ENCODE results near the gene ECE2.

Gene ECE2

GRCh38 chr3:184275961-184276910 is at the start of gene ECE2:
Gene ECE2 (plus strand): TSS chr3:184276022. CDS start chr3:184276154, 132 bp downstream.
- no peak within 1 kb of the TSS for H3K27ac ChIP-seq
- no peak for DNase-seq (ENCODE audit: low read depth, low spot score)

- DNase-seq (ENCODE audit: low read depth, low spot score) = no peak
- no peak overlapping the region for H3K27ac ChIP-seq
These were observed 48.3 kb upstream of the ECE2 start for GRCh38 chr3:184227481-184227935.

- no peak for DNase-seq (ENCODE audit: low read depth, low spot score)
These were observed 47.3 kb upstream of the ECE2 start for GRCh38 chr3:184228376-184229137.

GRCh38 chr3:184229394-184230080 is 46.3 kb upstream of the ECE2 start, which contains the start of gene VWA5B2:
Gene VWA5B2 (plus strand): TSS chr3:184229585. CDS start chr3:184230529, 944 bp downstream.
- DNase-seq (ENCODE audit: low read depth, low spot score) = no peak
- no peak within 1 kb of the TSS for H3K27ac ChIP-seq

More at GRCh38 chr3:184228376-184229137, 47.3 kb upstream of the ECE2 start:
- no peak overlapping the region for H3K27ac ChIP-seq

DNA sequence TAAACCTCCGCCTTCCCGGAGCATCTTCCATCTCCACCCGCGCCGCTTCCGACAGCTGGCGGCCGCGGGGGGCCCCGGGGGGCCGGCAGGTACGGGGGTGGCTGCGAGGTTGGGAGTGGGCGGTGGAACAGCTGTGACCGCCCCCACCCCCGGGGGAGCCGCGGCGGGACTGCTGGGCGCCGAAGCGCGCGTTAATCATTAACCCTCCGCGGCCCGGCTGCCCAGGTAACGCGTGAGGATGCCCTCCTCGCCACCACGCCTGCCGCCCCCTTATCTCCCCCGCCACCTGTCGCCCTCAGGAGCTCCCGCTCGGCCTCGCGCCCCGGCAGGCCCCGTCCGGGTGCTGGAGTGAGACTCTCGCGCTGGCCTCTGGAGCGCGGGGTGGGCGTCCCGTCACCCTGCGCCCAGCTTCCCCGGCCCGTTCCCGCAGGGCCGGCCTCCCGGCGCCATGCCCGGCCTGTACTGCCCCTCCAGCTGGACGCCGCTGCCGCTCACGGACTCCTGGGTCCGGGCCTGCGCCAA is 45.7 kb upstream of the ECE2 start:
- DNase-seq (ENCODE audit: low read depth, low spot score) = no peak

GRCh38 chr3:184230603-184231528 is 45.0 kb upstream of the ECE2 start:
- no peak overlapping the region for H3K27ac ChIP-seq
- no peak for DNase-seq (ENCODE audit: low read depth, low spot score)

More for the DNA sequence above, 45.7 kb upstream of the ECE2 start:
- no peak overlapping the region for H3K27ac ChIP-seq

DNA sequence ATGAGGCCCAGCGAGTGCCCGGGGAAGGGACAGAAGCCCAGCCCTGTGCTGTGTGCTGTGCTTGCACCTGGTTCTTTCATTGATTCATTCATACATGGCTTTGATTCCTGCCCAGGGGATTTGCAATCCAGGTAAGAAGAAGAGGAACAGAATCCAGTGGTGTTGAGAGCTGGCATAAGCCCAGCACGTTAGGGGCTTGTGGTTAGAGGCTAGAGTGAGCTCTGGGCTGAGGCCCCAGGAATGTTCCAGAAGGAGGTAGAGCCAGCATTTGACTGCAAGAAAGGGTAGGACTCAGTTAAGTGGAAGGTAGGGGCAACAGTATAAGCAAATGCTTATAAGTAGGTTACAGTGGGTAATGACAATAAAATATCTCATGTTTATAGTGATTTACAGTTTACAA is 44.2 kb upstream of the ECE2 start:
- no peak for DNase-seq (ENCODE audit: low read depth, low spot score)
- no peak overlapping the region for H3K27ac ChIP-seq

- no peak for DNase-seq (ENCODE audit: low read depth, low spot score)
- H3K27ac ChIP-seq = no peak overlapping the region
These were observed 42.5 kb upstream of the ECE2 start for GRCh38 chr3:184233127-184233843.

DNA sequence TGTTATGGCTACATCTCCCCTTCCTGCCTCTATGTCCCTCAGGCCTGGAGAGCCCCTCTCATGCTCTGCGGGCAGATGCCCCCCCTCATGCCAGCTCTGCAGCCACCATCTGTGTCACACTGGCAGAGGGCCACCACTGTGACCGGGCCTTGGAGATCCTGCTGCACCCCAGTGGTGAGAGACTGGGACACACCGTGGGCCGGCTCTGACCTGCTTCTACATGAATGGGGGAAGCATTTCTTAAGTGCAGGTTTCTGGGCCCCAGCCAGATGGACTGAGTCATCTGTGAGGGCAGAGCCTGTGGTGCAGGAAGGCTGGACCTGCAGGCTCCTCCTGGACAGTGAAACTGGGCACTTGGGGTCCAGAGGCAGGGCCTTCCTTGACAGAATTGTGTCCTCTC is 41.6 kb upstream of the ECE2 start:
- H3K27ac ChIP-seq = no peak overlapping the region
- DNase-seq (ENCODE audit: low read depth, low spot score) = peak; percentile 64

DNA sequence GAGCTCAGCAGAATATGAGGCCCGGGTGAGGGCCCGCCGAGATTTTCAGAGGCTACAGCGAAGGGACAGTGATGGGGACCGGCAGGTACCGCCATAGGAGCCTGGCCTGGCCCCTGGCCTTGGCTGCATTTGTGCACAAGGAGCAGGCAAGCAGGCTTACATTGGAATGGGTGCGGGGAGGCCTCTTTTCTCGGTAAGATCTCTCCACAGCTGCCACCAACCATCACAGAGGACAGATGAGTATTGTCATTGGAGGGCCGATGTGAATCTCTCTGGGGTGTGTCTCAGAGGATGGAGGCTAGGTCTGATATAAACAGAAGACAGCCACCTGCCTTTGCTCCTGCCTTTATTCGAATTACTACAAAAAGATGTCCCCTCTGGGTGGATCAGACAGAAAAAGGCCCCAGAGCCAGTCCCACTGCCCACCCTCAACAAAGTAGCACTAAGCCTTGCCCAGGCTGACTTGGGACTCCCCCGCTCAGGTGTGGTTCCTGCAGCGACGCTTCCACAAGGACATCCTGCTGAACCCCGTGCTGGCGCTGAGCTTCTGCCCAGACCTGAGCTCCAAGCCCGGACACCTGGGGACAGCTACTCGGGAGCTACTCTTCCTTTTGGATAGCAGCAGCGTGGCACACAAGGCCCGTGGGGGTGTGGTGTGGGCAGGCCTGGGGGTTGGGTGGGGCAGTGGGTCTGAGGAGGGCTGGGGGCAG is 41.0 kb upstream of the ECE2 start:
- DNase-seq (ENCODE audit: low read depth, low spot score) = no peak
- no peak overlapping the region for H3K27ac ChIP-seq

- DNase-seq (ENCODE audit: low read depth, low spot score) = no peak
- no peak overlapping the region for H3K27ac ChIP-seq
These were observed 40.3 kb upstream of the ECE2 start for GRCh38 chr3:184235381-184236032.

- no peak overlapping the region for H3K27ac ChIP-seq
- DNase-seq (ENCODE audit: low read depth, low spot score) = no peak
These were observed 39.8 kb upstream of the ECE2 start for GRCh38 chr3:184236033-184236410.

DNA sequence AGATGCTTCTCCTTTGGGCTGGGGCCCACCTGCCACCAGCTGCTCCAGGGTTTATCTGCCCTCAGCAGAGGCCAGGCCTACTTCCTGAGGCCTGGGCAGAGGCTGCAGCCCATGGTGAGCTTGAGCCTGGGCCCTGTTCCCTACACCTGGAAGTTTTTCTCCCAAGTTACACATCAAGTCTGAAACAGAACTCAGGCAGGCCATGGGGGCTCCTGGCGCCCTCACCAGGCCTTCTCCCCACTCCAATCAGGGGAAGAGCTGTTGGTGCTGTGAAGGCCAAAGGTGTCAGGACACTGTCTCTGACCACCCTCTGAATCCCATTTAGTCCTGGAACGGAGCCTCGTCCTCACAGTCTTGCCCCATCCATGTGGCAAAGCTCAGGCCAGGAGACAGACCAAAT is 39.2 kb upstream of the ECE2 start:
- no peak overlapping the region for H3K27ac ChIP-seq
- DNase-seq (ENCODE audit: low read depth, low spot score) = no peak

DNA sequence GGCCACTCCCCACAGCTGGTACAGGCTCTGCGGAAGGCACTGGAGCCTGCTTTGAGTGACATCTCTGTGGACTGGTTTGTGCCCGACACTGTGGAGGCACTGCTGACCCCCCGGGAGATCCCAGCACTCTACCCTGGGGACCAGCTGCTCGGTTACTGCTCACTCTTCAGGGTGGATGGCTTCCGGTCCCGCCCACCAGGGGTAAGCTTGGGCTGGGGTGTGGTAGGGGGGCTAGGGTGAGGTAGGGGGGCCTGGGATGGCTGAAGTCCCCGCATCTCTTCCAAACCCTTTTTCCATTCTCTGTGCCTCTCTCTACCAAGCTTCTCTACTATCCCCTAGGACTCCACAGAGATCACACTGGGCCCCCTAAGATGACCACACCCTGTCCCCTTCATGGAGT is 38.6 kb upstream of the ECE2 start:
- DNase-seq (ENCODE audit: low read depth, low spot score) = no peak
- no peak overlapping the region for H3K27ac ChIP-seq

DNA sequence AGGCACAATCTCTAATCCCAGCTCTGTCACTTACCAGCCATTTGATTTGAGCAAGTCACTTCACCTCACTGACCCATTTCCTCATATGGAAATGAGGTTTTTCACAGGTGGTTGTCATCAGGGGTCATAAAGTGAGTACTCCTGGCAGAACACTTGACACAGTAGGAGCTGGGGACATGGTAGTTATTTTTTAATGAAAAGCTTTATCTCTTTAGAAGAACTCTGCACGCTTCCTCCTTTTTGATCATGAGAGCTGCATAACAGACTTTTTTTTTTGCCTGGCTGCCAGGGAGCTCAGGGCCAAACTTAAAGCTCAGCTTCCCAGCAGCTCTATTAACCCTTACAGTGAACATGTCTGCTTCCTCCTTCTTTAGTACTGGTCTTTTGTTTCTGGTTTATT is 38.0 kb upstream of the ECE2 start:
- DNase-seq (ENCODE audit: low read depth, low spot score) = no peak
- no peak overlapping the region for H3K27ac ChIP-seq

DNA sequence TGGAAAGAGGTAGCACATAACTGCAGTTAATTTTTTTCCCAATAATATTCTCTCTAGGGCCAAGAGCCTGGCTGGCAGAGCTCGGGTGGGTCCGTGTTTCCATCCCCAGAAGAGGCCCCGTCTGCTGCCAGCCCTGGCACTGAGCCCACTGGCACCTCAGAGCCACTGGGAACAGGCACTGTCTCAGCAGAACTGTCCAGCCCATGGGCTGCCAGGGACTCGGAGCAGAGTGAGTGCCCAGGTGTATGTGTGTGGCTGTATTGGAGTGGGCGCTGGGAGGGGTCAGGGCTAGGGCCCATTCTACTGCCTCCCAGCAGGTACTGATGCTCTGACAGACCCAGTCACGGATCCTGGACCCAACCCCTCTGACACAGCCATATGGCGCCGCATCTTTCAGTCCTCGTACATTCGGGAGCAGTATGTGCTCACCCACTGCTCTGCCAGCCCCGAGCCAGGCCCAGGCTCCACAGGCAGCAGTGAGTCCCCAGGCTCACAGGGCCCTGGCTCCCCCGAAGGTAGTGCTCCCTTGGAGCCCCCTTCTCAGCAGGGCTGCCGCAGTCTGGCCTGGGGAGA is 37.5 kb upstream of the ECE2 start:
- no peak for DNase-seq (ENCODE audit: low read depth, low spot score)

GRCh38 chr3:184239221-184239620 is 36.6 kb upstream of the ECE2 start:
- no peak overlapping the region for H3K27ac ChIP-seq
- no peak for DNase-seq (ENCODE audit: low read depth, low spot score)

More for the DNA sequence above, 37.5 kb upstream of the ECE2 start:
- H3K27ac ChIP-seq = no peak overlapping the region
